GM23338 (cell line): Measurements from ENCODE around the gene PSMB7.

Experiments used
- EZH2 ChIP-seq: fragments of 200-600 bp; sonication (generic); IDR thresholded peaks from one replicate; pipeline ENCODE4 v1.8.0; 2017; ENCODE audit warnings: antibody characterized with exemption, mild to moderate bottlenecking, low read depth; ENCODE audit not compliant: unreplicated experiment
- TF ChIP-seq, protein P1 (sequence below), 2 experiments: fragments of 200-600 bp in 1 of 2; sonication (generic) in 1 of 2; conservative IDR thresholded peaks; 2 replicates each; pipeline versions ENCODE4 v1.5.1 to v1.6.1; 2016 to 2017; ENCODE audit warnings: antibody characterized with exemption in 2 of 2, low read depth in 2 of 2, mild to moderate bottlenecking in 2 of 2, moderate library complexity in 1 of 2

DNA sequence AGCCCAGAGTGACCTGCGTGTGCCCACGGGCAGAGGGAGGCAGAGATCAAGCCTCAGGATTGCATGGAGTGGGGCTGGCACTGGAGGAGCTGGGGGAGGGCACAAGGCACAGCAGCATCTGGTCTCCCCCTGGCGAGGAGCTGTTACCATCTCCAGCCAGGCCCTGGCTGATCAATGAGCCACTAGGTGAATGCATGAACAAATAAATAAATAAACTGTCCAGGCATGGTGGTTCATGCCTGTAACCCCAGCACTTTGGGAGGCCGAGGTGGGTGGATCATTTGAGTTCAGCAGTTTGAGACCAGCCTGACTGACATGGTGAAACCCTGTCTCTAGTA is 14.3 kb upstream of the PSMB7 start:
- TF ChIP-seq EZH2 = no peak
- TF ChIP-seq, protein P1, sequence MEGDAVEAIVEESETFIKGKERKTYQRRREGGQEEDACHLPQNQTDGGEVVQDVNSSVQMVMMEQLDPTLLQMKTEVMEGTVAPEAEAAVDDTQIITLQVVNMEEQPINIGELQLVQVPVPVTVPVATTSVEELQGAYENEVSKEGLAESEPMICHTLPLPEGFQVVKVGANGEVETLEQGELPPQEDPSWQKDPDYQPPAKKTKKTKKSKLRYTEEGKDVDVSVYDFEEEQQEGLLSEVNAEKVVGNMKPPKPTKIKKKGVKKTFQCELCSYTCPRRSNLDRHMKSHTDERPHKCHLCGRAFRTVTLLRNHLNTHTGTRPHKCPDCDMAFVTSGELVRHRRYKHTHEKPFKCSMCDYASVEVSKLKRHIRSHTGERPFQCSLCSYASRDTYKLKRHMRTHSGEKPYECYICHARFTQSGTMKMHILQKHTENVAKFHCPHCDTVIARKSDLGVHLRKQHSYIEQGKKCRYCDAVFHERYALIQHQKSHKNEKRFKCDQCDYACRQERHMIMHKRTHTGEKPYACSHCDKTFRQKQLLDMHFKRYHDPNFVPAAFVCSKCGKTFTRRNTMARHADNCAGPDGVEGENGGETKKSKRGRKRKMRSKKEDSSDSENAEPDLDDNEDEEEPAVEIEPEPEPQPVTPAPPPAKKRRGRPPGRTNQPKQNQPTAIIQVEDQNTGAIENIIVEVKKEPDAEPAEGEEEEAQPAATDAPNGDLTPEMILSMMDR (conservative IDR thresholded peaks at IDR 0.05; ENCODE audit: low read depth in 2 of 2) = no peak
